Heart left ventricle (tissue), 16 donors: Measurements from ENCODE around the gene CYB5B. TPM values are rescaled to one million over a fixed set of nuclear protein-coding genes. Genes with fewer than 3 reads are reported as not detected.
"Not testable (repeated sequence)": the region's sequence is repeated elsewhere in the genome, so short reads cannot be mapped to it uniquely, and the experiment has no call there.

Source experiments
- ATAC-seq, 4 donors: fragments of 200-7000 bp; cut with Tn5 transposase; one replicate each; pipeline ENCODE4 v1.9.1; 2020 to 2022; ENCODE audit warnings: moderate library complexity in 4 of 4, mild to moderate bottlenecking in 3 of 4, moderate number of reproducible peaks in 1 of 4
- DNase-seq, 5 donors: peaks; one replicate each; pipeline ENCODE4 v3.0.0-alpha.2; 2020
- H3K27ac ChIP-seq, 12 donors: fragments of 200-600 bp; sonication (generic) in 4 of 12; one replicate each; pipeline versions ENCODE4 v1.5.0 to v1.8.0; 2016 to 2022; ENCODE audit warnings: mild to moderate bottlenecking in 2 of 12
- H3K27me3 ChIP-seq, 9 donors: fragments of 200-600 bp; sonication (generic) in 2 of 9; one replicate each; pipeline versions ENCODE4 v1.5.1 to v1.8.0; 2016 to 2022; ENCODE audit warnings: mild to moderate bottlenecking in 3 of 9
- H3K36me3 ChIP-seq, 9 donors: fragments of 200-600 bp; sonication (generic) in 2 of 9; one replicate each; pipeline versions ENCODE4 v1.5.0 to v1.8.0; 2018 to 2022; ENCODE audit warnings: mild to moderate bottlenecking in 2 of 9
- H3K4me1 ChIP-seq, 12 donors: fragments of 200-600 bp; sonication (generic) in 4 of 12; one replicate each; pipeline versions ENCODE4 v1.5.0 to v1.8.0; 2016 to 2022; ENCODE audit warnings: mild to moderate bottlenecking in 3 of 12
- H3K4me3 ChIP-seq, 12 donors: fragments of 200-600 bp; sonication (generic) in 4 of 12; one replicate each; pipeline versions ENCODE4 v1.5.0 to v1.8.0; 2017 to 2022; ENCODE audit warnings: mild to moderate bottlenecking in 9 of 12, moderate library complexity in 4 of 12
- H3K9me3 ChIP-seq, 12 donors: fragments of 200-600 bp; sonication (generic) in 4 of 12; one replicate each; pipeline versions ENCODE4 v1.5.0 to v1.8.0; 2016 to 2022; ENCODE audit warnings: mild to moderate bottlenecking in 1 of 12
- CTCF ChIP-seq, 12 donors: fragments of 200-600 bp; sonication (generic) in 4 of 12; IDR thresholded peaks; one replicate each; pipeline versions ENCODE4 v1.5.0 to v1.8.0; 2018 to 2022; ENCODE audit warnings: antibody characterized with exemption in 12 of 12, mild to moderate bottlenecking in 5 of 12
- POLR2A ChIP-seq, 2 donors: fragments of 450-650 bp; IDR thresholded peaks; one replicate each; pipeline ENCODE4 v1.6.1; 2017; ENCODE audit warnings: antibody characterized with exemption in 2 of 2, mild to moderate bottlenecking in 2 of 2, moderate library complexity in 2 of 2
- WGBS, 4 donors: extraction: QIAGEN DNeasy Blood & Tissue Kit in 2 of 4; methylation state at CpG; one replicate each; pipeline versions ENCODE4 v1.1.5 to v1.1.7; 2013 to 2018; 5-methylcytosine and 5-hydroxymethylcytosine counted together
- intact Hi-C, 10 donors: fragments of 100-400 bp; cut with DNase I; formaldehyde crosslinking; loops; one replicate each; pipeline versions ENCODE4 v1.11.1 to v1.14.2; 2022
- polyA plus RNA-seq, 2 donors: library from polyadenylated mRNA; stranded (reverse); fragments of 200-250 nt; gene quantifications; one replicate each; pipeline ENCODE4 v1.2.3, GENCODE V29; 2013
- total RNA-seq, 9 donors: library from RNA; depleted of rRNA in 2 of 9; stranded (reverse); fragments of >200 nt in 2 of 9; fragmentation: NEBNext Ultra II Directional in 3 of 9; extraction: Animal tissue kit (Norgen Biotek cat#: 25700) in 3 of 9; gene quantifications; one replicate each; pipeline versions ENCODE4 v1.1.0 to v1.2.4, GENCODE V29; 2016 to 2023
- donor health status: ischemic (EF 13 %, LVEDD 7.1; RV severe dilation, severe dysfunction).
- donor health status: healthy with polysubstance abuse.
- donor health status: DM: no; HTN: yes; CAD: no.
- donor health status: DM: no; HTN: no; CAD: no.
- donor health status: ischemic (EF 25% LVEDD 6.9; RV normal size, moderate dysfunction).
- donor health status: ischemic (EF 25% LVEDD 5.7; RV mildly dilated, moderate dysfunction).
- donor health status: healthy.
- donor health status: DM: yes; HTN: yes; CAD: no.
- donor health status: ischemic (EF 35%, LVEDD 5.7; RV mildly dilated, moderate dysfunction).
- donor health status: nonischemic (EF 11% LVEDD 7.7; RV severe dilation, severe dysfunction).
- donor health status: DM: yes; HTN: yes; CAD: no.
- donor health status: PGD.
- donor health status: ischemic (EF 29% LVEDD 5.4; RV normal size, mild dysfunction).
- donor health status: nonischemic (EF 23%, LVEDD 6.1; RV moderate dilation, normal function).

The CYB5B gene
- total and polyA plus RNA-seq, 11 donors, result 31.1 to 89.2 (median 65.0) TPM

DNA sequence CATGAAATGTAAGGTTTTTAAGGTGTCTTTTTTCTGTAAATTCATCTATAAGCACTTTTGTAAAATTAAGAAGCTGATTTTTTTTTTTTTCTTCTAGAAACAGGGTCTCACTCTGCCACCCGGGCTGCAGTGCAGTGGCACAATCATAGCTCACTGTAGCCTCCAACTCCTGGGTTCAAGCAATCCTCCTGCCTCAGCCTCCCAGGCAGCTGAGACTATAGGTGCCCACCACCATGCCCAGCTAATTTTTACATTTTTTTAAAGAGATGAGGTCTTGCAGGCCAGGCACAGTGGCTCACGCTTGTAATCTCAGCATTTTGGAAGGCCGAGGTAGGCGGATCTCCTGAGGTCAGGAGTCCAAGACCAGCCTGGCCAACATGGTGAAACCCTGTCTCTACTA, 4.5 kb upstream of the CYB5B start:
- no peaks in the 10 kb centered on the region for H3K9me3 ChIP-seq
- DNase-seq (no peak), ATAC-seq (no peak)
- no peak overlapping the region for H3K4me3 ChIP-seq
- 85 to 93% (median 92%) methylated on average over 4 of the region's 4 CpGs for WGBS, 4 donors
- H3K27ac ChIP-seq, result no peak overlapping the region
- H3K27me3 ChIP-seq, result no peaks in the 10 kb centered on the region
- intact Hi-C loops, result loop anchor here in 6 of 10 donors (10.0 kb wide), 2 partner anchors 65 to 145 kb away; partner anchors contain the start of gene NFAT5 (in 6 of the 6)
- H3K36me3 ChIP-seq, result no peaks in the 10 kb centered on the region
- no peak for TF ChIP-seq POLR2A (IDR thresholded peaks at IDR 0.05)
- TF ChIP-seq CTCF (IDR thresholded peaks at IDR 0.05), result no peak
- peaks cover 0 to 16% (median 6%) of the 10 kb centered on the region in 12 donors for H3K4me1 ChIP-seq

DNA sequence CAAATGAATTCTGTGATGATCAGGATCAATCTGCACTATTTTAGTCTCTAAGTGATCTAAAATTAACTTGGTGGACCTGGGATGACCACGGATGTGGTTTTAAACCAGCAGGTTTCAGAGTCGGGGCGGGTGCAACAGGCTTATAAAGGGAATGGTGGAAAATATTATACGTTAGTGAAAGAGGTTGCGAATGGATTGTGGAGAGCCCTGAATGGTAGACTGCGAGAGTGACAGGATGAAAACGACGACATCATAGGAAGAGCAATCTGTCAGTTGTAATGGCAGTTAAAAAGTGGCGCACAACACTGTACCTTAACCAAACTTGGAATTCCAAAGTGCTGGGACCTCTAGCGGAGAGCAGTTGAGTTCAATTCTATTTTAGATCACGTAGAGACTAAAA, 1.2 kb upstream of the CYB5B start:
- Histone ChIP-seq H3K27ac (peak overlapping the region in 4 of 12 donors; percentile 81 to 86 (median 82)), H3K27me3 (no peaks in the 10 kb centered on the region), H3K9me3 (no peaks in the 10 kb centered on the region), H3K4me3 (peak overlapping the region in 6 of 12 donors; percentile 64 to 84 (median 76)), H3K36me3 (peaks cover 0 to 15% (median 12%) of the 10 kb centered on the region in 9 donors), H3K4me1 (peaks cover 0 to 17% (median 11%) of the 10 kb centered on the region in 12 donors)
- intact Hi-C loops, result loop anchor here in 6 of 10 donors (10.0 kb wide), 2 partner anchors 62 to 142 kb away; partner anchors contain the start of gene NFAT5 (in 6 of the 6)
- WGBS, 4 donors, result 73 to 80% (median 75%) methylated on average over 11 of the region's 11 CpGs
- ATAC-seq (no peak), DNase-seq (no peak)
- TF ChIP-seq CTCF (IDR thresholded peaks at IDR 0.05) (peak in 1 of 12 donors; percentile 8), POLR2A (IDR thresholded peaks at IDR 0.05) (no peak)

DNA sequence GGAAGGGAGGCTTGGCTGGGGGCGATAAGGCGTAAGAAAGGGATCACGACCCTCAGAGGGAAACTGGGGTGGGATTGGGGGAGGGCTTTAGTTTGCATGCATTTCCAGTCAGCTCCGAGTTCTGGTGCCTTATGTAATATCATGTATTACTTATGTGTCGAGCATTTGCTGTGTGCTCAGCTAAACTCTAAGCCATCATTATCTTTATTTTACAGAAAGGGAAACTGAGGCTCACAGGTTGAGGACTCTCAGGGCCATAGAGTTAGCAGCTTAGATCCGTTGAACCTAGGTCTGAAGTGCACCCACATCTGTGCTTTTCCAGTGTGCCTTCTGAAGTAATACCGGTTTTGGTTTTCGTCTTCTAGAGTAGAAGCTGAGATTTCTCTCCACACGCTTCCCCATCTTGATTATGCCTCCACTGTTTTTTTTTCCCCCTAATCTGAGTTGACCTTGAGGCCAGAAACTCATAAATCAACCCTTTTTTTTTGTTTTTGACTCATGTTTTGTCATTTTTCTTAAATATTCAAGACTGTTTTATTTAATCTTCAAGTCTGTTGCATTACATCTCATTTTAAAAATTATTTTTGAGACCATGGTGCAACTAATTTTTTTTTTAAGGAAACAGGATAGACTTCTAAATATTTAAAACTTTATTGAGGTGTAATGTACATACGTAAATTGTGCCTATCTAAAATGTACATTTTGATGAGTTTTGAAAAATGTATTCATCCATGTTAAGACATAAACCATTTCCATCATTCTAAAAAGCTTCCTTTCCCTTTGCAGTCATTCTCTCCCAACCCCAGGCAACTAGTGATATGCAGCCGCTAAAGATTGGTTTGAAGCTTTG, 741 bp downstream of the CYB5B start:
- Histone ChIP-seq H3K27ac (peak overlapping the region; percentile 54 to 86 (median 80)), H3K4me3 (peak overlapping the region; percentile 64 to 91 (median 76)), H3K36me3 (peaks cover 0 to 34% (median 31%) of the 10 kb centered on the region in 9 donors), H3K4me1 (peaks cover 0 to 17% (median 11%) of the 10 kb centered on the region in 12 donors), H3K27me3 (no peaks in the 10 kb centered on the region), H3K9me3 (peaks cover 0 to 6% (median 0%) of the 10 kb centered on the region in 12 donors)
- intact Hi-C loops, result loop anchor here in 8 of 10 donors (2.0 to 10.0 kb wide), 4 partner anchors 28 to 142 kb away; partner anchors contain the start of gene NFAT5 (in 6 of the 8)
- no peak for TF ChIP-seq POLR2A (IDR thresholded peaks at IDR 0.05)
- 13 to 15% (median 15%) methylated on average over 11 of the region's 11 CpGs for WGBS, 4 donors
- DNase-seq (no peak), ATAC-seq (peak in 1 of 4 donors; percentile 0)

DNA sequence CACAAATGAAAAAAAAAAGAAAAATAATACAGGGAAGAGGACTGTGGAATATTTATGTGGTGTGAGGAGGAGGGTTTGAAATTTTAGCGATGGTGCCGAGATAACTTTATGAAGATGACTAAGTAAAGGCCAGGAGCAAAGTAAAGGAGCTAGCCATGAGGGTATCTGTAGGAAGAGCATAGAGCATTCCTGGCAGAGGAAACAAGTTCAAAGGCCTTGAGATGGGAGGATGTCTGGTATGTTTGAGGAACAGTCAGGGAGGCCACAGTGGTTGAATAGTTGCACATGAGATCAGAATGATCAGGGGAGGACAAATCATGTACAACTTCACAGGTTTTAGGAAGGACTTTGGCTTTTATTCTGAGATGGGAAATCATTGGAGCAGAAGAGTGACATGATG, 4.2 kb downstream of the CYB5B start:
- no peak overlapping the region for H3K4me3 ChIP-seq
- no peak for DNase-seq
- peaks cover 0 to 69% (median 64%) of the 10 kb centered on the region in 9 donors for H3K36me3 ChIP-seq
- ATAC-seq, result no peak
- H3K27ac ChIP-seq, result no peak overlapping the region
- H3K9me3 ChIP-seq, result peaks cover 0 to 6% (median 0%) of the 10 kb centered on the region in 12 donors
- peaks cover 0 to 14% (median 10%) of the 10 kb centered on the region in 12 donors for H3K4me1 ChIP-seq
- WGBS, 4 donors, result 95 to 99% (median 98%) methylated on average over 2 of the region's 2 CpGs
- H3K27me3 ChIP-seq, result no peaks in the 10 kb centered on the region
- intact Hi-C loops, result loop anchor here in 6 of 10 donors (10.0 kb wide), 2 partner anchors 56 to 136 kb away; partner anchors contain the start of gene NFAT5 (in 6 of the 6)
- no peak for TF ChIP-seq POLR2A (IDR thresholded peaks at IDR 0.05)
- no peak for TF ChIP-seq CTCF (IDR thresholded peaks at IDR 0.05)

- not testable (repeated sequence) for DNase-seq, ATAC-seq, H3K4me3 ChIP-seq, H3K27ac ChIP-seq, H3K9me3 ChIP-seq, H3K27me3 ChIP-seq
- peaks cover 0 to 14% (median 7%) of the 10 kb centered on the region in 12 donors for H3K4me1 ChIP-seq
- H3K36me3 ChIP-seq, result peaks cover 0 to 72% (median 68%) of the 10 kb centered on the region in 9 donors
- 92 to 98% (median 97%) methylated on average over 7 of the region's 7 CpGs for WGBS, 4 donors
- intact Hi-C loops, result loop anchor here in 6 of 10 donors (10.0 kb wide), 2 partner anchors 56 to 136 kb away; partner anchors contain the start of gene NFAT5 (in 6 of the 6)
Observed at GRCh38 chr16:69429058-69429640, 4.7 kb downstream of the CYB5B start.
